Hindlimb muscle (tissue), 1 donor: ENCODE data around the gene WDR45B. TPM values are rescaled to one million over a fixed set of nuclear protein-coding genes. Genes with fewer than 3 reads are reported as not detected.
"Not testable (repeated sequence)": the region's sequence is repeated elsewhere in the genome, so short reads cannot be mapped to it uniquely, and the experiment has no call there.

Source experiments
- DNase-seq: peaks from one replicate; pipeline ENCODE4 v3.0.0-alpha.2; 2013
- polyA plus RNA-seq: library from polyadenylated mRNA; unstranded; fragments of 120-200 nt; gene quantifications from one replicate; pipeline ENCODE4 v1.2.1, GENCODE V29; 2013; ENCODE audit not compliant: insufficient read length

WDR45B gene
- polyA plus RNA-seq, 1 donor: 61.2 TPM

DNA sequence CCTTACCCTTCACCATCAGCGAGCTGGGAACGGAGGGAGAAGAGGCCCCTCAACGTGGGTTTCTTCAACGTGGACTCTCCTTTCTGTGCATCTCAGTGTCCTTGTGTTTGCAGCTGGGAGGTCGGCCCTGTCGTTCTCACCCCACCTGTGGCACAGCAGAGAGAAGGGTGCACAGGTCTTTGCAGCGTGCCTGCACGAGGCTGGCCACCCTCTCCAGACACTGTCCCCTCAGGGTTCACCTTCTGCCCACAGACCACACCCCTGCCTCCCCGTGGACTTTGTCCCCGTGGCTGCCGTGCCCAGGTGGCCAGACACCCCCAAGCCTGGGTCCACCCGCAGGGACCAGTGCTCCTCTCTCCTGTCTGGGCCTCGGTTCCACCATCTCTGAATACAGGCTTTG, 7.3 kb upstream of the WDR45B start:
- DNase-seq: no peak

- no peak for DNase-seq
Observed at GRCh38 chr17:82655038-82655479, 6.8 kb upstream of the WDR45B start.

DNA sequence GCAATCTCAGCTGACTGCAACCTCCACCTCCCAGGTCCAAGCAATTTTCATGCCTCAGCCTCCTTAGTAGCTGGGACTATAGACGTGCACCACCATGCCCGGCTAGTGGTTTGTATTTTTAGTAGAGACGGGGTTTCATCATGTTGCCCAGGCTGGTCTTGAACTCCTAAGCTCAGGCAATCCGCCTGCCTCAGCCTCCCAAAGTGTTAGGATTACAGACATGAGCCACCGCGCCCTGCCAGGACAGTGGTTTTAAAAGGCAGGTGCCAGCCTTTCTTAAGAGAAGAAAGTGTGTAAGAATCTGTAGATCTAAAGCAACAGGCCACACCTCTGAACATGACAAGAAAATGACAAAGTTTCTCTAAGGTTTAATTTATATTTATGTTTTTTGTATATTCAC, 6.4 kb upstream of the WDR45B start:
- not testable (repeated sequence) for DNase-seq

DNA sequence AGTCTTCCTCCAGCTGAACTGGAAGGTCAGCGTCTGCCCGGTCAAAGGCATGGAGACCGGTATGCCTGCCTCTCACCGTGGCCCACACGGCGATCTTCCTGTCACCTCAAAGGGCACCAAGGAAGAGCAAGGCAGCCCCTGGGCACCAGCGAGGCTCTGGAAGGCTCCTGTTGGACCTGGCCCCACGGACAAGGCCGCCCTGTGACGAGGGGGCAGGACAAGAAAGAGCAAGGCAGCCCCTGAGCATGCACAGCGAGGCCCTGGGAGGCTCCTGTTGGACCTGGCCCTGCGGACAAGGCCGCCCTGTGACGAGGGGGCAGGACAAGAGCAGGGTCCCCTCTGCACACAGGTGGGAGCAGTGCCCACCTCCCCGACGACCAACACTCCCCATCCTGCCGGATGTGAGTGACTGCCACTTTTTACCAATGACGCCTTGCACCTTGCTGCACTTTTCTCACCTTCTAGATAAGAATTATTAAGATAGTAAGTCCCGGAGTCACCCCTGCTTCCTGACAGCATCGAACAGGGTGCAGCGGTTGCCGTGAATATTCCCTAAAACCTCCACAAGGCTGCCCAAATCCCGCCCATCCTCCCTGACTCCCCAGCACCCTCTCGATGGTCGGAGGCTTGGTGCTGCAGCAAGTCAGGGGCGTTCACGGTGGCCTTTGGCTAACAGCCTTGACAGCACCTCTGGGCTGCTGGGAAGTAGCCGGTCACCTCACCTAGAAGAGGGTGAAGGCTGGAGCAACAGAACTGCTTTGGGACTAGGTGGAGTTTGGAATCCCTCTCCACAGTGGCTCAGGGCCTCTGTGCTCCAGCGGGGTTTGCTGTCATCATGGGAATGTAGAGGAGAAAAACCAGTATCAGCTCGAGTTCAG, 5.6 kb upstream of the WDR45B start:
- DNase-seq: no peak

DNA sequence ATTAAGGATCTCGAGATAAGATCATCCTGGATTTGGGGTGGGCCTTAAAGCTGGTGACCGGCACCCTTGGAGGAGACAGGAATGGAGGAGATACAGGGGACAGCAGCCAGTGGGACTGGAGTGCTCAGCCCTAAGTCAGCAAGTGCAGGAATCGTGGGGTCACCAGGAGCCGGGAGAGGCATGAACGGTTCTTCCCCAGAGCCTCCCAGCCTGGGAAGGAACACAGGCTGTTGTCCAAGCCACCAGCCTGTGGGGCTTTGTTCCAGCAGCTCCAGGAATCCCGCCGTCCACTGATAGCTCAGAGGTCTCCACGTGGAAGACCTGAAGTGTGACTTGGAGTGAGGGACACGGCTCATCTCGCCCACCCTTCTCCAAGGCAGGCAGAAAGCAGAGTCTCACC, 2.5 kb upstream of the WDR45B start:
- DNase-seq: no peak

GRCh38 chr17:82649501-82650261, 1.4 kb upstream of the WDR45B start:
- no peak for DNase-seq

DNA sequence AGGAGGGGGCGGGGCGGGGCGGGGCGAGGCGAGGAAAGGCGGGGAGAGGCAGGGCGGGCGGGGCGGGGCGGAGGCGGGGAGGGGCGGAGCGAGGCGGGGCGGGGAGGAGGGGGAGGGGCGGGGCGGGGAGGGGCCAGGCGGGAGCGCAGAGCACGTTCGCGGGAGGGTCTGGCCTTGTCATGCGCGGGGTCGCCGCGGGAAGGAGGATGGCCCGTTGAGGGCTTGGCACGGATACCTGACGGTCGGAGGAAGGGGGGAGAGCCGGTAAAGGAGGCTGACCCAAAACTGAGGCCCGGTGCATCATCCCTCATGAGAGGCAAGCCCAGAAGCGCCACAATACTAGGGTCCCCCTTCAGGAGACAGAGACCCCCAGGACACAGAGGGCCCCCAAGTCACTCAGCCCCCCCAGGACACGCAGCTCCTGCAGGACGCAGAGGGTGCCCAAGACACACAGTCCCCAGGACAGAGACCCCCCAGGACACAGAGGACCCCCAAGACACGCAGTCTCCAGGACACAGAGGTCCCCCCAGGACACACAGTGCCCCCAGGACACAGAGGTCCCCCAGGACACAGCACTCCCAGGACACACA, 593 bp upstream of the WDR45B start:
- DNase-seq: peak; percentile 54

GRCh38 chr17:82647593-82648164, 565 bp downstream of the WDR45B start:
- peak; percentile 56 for DNase-seq

DNA sequence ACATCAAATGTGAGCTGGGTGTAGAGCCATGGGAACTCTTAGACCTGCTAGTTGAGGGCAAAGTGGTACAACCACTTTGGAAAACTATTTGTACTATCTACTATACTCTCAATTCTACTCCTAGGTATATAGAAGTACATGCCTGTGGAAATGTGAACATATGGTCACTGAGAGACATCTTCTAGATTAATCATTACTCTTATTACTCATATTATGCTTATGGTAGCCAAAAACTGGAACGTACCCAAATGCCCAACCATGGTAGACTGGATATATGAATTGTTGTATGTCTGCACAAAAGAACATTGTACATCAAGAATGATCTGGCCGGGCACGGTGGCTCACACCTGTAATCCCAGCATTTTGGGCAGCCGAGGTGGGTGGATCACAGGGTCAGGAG, 2.7 kb downstream of the WDR45B start:
- no peak for DNase-seq

GRCh38 chr17:82644148-82644547, 4.1 kb downstream of the WDR45B start:
- no peak for DNase-seq

GRCh38 chr17:82642022-82642421, 6.2 kb downstream of the WDR45B start:
- DNase-seq: no peak

GRCh38 chr17:82640036-82640435, 8.2 kb downstream of the WDR45B start:
- no peak for DNase-seq

DNA sequence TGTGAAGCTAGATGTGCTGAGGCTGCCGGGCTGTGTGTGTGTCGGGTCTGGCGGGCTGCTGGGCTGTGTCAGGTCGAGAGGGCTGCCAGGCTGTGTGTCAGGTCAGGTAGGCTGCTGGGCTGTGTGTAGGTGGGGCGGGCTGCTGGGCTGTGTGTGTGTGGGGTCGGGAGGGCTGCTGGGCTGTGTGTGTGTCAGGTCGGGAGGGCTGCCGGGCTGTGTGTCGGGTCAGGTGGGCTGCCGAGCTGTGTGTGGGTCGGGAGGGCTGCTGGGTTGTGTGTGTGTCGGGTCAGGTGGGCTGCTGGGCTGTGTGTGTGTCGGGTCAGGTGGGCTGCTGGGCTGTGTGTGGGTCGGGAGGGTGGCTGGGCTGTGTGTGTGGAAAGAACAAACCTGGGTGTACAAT, 8.6 kb downstream of the WDR45B start:
- no peak for DNase-seq

DNA sequence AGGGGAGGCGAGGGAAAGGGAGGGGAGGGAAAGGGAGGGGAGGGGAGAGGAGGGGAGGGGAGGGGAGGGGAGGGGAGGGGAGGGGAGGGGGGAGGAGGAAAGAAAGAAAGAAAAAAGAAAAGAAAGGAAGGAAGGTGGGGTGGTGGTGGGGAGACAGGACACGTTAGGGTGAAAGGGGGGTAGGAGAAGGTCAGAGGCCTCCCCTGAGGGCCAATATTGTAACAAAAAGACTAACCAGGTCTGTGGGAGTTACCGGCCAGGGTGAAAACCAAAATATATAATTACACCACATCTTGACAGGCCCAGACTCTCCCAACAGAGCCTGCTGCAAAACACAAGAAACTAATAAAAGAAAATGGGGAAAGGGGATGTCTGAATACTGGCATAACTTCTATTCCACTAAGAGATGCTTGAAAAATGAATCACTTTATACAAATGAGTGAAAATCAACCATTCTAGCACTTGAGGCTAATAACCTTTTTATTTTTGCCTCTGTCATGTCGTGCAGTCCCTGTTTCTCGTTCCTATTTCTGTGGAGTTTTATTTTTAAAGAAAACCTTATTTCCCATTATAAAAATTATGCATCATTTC, 10.0 kb downstream of the WDR45B start:
- no peak for DNase-seq

- no peak for DNase-seq
Observed at GRCh38 chr17:82636626-82637598, 11.3 kb downstream of the WDR45B start.

DNA sequence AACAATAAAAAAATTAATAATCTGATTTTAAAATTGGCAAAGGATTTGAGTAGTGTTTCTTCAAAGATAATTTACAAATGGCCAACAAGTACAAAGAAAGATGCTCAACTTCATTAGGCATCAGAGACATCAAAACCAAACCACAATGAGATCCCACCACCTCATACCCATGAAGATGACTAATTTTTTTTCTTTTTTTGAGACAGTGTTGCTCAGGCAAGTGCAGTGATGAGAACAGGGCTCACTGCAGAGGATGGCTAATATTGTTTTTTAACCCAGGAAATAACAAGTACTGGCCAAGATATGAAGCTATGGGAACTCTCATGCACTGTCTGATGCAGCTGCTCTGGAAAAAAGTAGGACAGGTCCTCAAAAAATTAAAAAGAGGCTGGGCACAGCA, 14.9 kb downstream of the WDR45B start:
- no peak for DNase-seq

DNA sequence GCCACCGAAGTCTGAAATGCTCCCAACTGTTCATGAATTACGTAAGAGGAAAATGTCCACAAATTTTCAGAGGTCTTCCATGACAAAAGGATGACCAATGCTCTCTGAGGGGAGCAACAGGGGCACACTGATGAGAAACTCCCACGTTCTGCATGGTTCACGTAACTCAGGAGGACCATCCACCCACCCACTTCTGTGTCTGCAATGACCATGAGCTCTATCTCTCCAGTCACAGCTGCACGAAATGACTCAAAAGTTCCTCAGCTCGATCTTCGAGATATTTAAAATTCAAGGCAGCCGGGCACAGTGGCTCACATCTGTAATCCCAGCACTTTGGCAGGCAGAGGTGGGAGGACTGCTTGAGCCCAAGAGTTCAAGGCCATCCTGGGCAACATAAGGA, 15.8 kb downstream of the WDR45B start:
- no peak for DNase-seq

DNA sequence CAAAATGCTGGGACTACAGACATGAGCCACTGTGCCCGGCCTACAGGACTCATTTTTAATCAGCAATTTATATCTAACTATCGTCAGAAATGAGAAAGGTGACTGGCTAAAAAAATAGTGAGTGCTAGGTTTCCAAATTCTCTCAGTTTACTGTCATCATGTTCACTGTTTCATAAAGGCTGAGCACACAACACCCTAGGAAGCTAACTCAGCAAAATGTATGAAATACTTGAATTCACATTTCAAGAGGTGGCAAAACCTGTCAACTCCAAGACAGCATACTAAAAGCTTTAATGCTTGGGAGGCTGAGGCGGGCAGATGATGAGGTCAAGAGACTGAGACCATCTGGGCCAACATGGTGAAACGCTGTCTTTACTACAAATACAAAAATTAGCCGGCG, 16.7 kb downstream of the WDR45B start:
- no peak for DNase-seq

DNA sequence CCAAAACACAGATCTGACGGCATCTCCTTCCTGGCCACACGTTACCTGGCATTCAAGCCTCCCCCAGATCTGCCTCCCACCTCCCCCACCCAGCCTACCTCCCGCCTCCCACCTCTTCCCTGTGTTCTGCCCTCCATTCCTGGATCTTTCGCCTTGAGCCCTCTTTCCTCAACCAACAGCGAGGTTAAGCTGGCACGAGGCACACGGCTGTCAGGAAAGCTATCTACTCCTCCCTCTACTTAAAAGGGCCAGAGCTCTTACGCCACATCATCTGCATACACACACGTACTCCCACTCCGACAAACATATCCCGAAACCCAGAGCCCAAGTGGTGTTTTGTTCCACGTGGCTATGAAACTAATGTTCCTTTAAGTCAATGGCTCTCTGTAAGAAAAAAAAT, 18.0 kb downstream of the WDR45B start:
- no peak for DNase-seq

DNA sequence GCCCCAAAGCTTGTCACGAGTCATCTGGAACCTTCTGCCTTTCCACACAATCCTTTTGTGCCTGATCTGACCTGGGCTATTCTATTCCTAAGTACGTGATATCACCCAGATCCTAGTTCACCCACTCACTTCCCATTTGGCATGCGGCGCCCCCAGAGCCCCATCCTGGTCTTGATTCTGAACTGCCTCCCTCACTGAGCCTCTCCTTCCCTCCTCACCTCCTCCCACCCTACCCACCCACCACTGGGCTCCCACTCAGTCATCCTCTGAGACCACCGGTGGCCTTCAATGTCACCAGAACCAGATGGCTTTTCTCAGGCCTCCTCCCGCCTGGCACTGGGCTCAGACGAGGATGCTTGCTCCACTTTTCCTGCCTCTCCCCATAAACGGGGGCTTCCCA, 18.5 kb downstream of the WDR45B start:
- no peak for DNase-seq

DNA sequence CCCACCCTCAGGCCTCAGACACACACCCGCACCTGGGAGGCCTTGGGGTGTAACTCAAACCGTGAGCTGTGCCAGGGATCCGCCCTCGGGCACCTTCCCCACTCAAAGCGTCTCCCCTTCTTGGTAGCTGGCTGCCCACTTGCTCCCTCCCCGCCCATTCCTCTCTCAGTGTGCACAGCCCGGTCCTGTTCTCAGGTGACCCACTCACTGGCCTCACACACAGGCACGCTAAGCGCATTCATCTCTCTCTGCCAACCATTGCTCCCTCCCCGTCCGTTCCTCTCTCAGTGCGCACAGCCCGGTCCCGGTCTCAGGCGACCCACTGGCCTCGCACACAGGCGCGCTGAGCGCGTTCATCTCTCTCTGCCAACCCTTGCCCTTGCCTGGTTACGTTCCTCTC, 20.8 kb downstream of the WDR45B start:
- no peak for DNase-seq

DNA sequence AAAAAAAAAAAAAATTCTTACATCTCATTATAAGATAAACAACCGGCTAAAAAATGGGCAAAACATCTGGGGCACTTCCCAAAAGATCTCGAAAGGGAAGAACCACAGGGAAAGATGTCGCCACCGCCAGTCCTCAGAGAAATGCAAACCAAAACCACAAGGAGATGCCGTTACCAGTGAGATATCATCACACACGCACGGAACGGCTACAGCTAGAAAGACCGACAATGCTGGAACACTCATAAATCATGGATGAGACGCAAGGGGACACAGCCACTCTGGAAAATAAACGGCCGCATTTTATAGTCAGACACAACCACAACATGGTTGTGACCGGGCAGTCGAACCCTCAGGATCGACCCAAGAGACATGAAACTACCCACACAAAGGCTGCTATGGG, 24.5 kb downstream of the WDR45B start:
- no peak for DNase-seq
